ENCODE data around the gene TENT5C.

DNA sequence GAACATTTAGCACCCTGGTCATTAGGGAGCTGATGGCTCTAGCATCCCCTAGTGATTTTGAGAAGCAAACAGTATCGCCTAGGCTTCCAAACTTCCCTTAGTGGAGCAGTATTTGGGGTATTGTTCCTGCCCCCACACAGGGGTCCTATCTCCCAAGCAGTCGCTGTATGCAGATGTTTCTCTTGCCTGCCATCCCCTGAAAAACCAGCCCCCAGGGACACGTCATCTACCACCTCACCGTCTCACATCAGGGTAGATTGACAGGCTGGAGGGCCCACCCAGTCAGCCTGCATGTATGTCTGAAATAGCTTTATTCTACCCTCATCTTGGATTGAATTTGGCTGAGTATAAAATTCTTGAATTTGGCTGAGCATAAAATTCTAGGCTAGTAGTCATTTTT is 33.9 kb downstream of the TENT5C start:
- TF ChIP-seq, protein P1, sequence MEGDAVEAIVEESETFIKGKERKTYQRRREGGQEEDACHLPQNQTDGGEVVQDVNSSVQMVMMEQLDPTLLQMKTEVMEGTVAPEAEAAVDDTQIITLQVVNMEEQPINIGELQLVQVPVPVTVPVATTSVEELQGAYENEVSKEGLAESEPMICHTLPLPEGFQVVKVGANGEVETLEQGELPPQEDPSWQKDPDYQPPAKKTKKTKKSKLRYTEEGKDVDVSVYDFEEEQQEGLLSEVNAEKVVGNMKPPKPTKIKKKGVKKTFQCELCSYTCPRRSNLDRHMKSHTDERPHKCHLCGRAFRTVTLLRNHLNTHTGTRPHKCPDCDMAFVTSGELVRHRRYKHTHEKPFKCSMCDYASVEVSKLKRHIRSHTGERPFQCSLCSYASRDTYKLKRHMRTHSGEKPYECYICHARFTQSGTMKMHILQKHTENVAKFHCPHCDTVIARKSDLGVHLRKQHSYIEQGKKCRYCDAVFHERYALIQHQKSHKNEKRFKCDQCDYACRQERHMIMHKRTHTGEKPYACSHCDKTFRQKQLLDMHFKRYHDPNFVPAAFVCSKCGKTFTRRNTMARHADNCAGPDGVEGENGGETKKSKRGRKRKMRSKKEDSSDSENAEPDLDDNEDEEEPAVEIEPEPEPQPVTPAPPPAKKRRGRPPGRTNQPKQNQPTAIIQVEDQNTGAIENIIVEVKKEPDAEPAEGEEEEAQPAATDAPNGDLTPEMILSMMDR (IDR thresholded peaks at IDR 0.05; ENCODE audit: low read depth, low read length) = no peak
- no peak for TF ChIP-seq POLR2A (IDR thresholded peaks at IDR 0.05; ENCODE audit: extremely low read depth, insufficient read length)
- TF ChIP-seq MYC (IDR thresholded peaks at IDR 0.05; ENCODE audit: low read depth, low read length) = no peak

Measured in NB4 (cell line).